Measurements from ENCODE around the gene FAF1.

Gene FAF1

GRCh38 chr1:50441183-50441582 lies 518.9 kb downstream of the FAF1 start:
- ChIA-PET POLR2A (ENCODE audit: low non-redundant PET) (no interaction called here), CTCF (no interaction called here)
- TF ChIP-seq, protein P1, sequence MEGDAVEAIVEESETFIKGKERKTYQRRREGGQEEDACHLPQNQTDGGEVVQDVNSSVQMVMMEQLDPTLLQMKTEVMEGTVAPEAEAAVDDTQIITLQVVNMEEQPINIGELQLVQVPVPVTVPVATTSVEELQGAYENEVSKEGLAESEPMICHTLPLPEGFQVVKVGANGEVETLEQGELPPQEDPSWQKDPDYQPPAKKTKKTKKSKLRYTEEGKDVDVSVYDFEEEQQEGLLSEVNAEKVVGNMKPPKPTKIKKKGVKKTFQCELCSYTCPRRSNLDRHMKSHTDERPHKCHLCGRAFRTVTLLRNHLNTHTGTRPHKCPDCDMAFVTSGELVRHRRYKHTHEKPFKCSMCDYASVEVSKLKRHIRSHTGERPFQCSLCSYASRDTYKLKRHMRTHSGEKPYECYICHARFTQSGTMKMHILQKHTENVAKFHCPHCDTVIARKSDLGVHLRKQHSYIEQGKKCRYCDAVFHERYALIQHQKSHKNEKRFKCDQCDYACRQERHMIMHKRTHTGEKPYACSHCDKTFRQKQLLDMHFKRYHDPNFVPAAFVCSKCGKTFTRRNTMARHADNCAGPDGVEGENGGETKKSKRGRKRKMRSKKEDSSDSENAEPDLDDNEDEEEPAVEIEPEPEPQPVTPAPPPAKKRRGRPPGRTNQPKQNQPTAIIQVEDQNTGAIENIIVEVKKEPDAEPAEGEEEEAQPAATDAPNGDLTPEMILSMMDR (conservative IDR thresholded peaks at IDR 0.05; ENCODE audit: low read depth): no peak
- no peak overlapping the region for H3K27ac ChIP-seq
- DNase-seq (ENCODE audit: low spot score): no peak

- H3K27ac ChIP-seq: no peak overlapping the region
- TF ChIP-seq, protein P1 (conservative IDR thresholded peaks at IDR 0.05; ENCODE audit: low read depth): no peak
- DNase-seq (ENCODE audit: low spot score): no peak
- ChIA-PET POLR2A (ENCODE audit: low non-redundant PET) (no interaction called here), CTCF (interaction anchor here (0.6 kb wide), 1 partner anchor 334 kb away, joined by 4 read pairs; no protein-coding TSS in a partner anchor)
Observed at GRCh38 chr1:50438945-50439344, 521.1 kb downstream of the FAF1 start.

DNA sequence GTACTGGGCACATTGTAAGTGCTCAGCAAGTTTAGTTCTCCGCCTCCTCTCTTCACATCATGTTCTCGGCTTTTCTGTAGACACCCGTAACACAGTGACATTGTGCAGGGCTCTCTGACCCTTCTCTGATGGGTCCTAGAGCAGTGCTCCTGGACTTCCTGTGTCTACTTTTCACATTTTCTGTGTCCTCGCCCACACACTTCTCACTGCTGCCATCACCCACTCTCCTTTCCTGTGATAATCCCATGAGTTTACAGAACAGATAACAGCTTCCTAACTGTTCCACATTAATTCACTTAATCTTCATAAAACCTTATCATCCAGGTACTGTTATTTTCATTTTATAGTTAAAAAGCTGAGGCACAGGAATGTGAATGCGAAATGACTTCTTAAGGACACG lies 523.6 kb downstream of the FAF1 start:
- TF ChIP-seq, protein P1 (conservative IDR thresholded peaks at IDR 0.05; ENCODE audit: low read depth): no peak
- no peak for DNase-seq (ENCODE audit: low spot score)
- no peak overlapping the region for H3K27ac ChIP-seq
- ChIA-PET POLR2A (ENCODE audit: low non-redundant PET) (no interaction called here), CTCF (no interaction called here)

GRCh38 chr1:50430010-50430405 lies 530.1 kb downstream of the FAF1 start:
- POLR2A ChIA-PET (ENCODE audit: low non-redundant PET): no interaction called here
- CTCF ChIA-PET: interaction anchor here (0.6 kb wide), 1 partner anchor 1528 kb away, joined by 3 read pairs; no protein-coding TSS in a partner anchor
- DNase-seq (ENCODE audit: low spot score): no peak
- no peak overlapping the region for H3K27ac ChIP-seq
- TF ChIP-seq, protein P1 (conservative IDR thresholded peaks at IDR 0.05; ENCODE audit: low read depth): no peak

GRCh38 chr1:50427818-50428779 lies 532.0 kb downstream of the FAF1 start:
- no peak for DNase-seq (ENCODE audit: low spot score)
- ChIA-PET POLR2A (ENCODE audit: low non-redundant PET) (no interaction called here), CTCF (no interaction called here)
- TF ChIP-seq, protein P1 (conservative IDR thresholded peaks at IDR 0.05; ENCODE audit: low read depth): no peak
- H3K27ac ChIP-seq: no peak overlapping the region

DNA sequence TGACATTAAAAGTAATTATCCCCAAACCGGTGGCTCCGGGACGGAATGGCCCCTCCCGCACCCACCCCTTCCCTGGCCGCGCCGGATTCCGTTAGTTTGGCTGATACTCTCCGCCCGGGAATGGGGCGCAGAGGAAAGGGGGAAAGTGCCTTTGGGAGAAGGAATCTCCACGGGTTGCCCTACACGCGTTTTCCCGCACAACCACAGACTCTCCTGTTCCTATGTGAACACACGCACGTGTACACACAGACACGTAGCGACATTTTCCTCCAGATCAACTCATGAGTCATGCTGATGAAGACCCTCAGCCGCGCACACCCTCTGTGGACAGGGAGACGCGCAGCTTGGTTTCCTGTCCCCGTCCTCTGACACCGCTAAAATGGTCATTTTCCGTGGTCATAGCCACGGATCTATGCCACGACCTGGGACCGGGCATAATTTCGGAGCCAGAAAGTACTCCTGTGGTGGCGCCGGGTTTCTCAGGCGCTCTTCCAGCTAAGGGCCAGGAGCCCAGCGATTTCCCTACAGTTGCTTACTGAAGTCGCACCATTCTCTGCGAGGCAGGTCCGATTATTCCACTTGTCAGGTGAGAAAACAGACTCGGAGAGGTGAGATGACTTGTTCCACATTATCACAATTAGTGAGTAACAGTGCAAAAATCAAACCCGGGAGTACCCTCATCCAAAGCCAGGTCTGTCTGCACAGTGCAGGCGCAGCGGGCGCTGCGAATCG lies 532.8 kb downstream of the FAF1 start:
- ChIA-PET CTCF (no interaction called here), POLR2A (ENCODE audit: low non-redundant PET) (no interaction called here)
- H3K27ac ChIP-seq: no peak overlapping the region
- DNase-seq (ENCODE audit: low spot score): no peak
- TF ChIP-seq, protein P1 (conservative IDR thresholded peaks at IDR 0.05; ENCODE audit: low read depth): no peak

Measured in RWPE1 (cell line).